ENCODE measurements around the gene PAQR3.

Gene PAQR3

GRCh38 chr4:78951862-78952472 lies 12.7 kb upstream of the PAQR3 start:
- Histone ChIP-seq H3K9ac (ENCODE audit: low read length) (no peak overlapping the region), H3K27me3 (ENCODE audit: control insufficient read depth, insufficient read depth, low read length) (no peaks in the 10 kb centered on the region), H3K4me3 (ENCODE audit: low read length) (no peak overlapping the region), H3K4me1 (ENCODE audit: control insufficient read depth, low read depth, low read length) (no peaks in the 10 kb centered on the region), H3K9me3 (ENCODE audit: control insufficient read depth, low read depth, low read length) (no peaks in the 10 kb centered on the region), H3K36me3 (ENCODE audit: control insufficient read depth, low read depth, low read length) (no peaks in the 10 kb centered on the region), H3K27ac (ENCODE audit: low read length) (no peak overlapping the region)

GRCh38 chr4:78949735-78950134 lies 10.5 kb upstream of the PAQR3 start:
- Histone ChIP-seq H3K36me3 (ENCODE audit: control insufficient read depth, low read depth, low read length) (no peaks in the 10 kb centered on the region), H3K4me3 (ENCODE audit: low read length) (no peak overlapping the region), H3K9me3 (ENCODE audit: control insufficient read depth, low read depth, low read length) (no peaks in the 10 kb centered on the region), H3K27me3 (ENCODE audit: control insufficient read depth, insufficient read depth, low read length) (no peaks in the 10 kb centered on the region), H3K9ac (ENCODE audit: low read length) (no peak overlapping the region), H3K27ac (ENCODE audit: low read length) (no peak overlapping the region), H3K4me1 (ENCODE audit: control insufficient read depth, low read depth, low read length) (no peaks in the 10 kb centered on the region)

GRCh38 chr4:78945651-78946179 lies 6.5 kb upstream of the PAQR3 start:
- Histone ChIP-seq H3K27ac (ENCODE audit: low read length) (no peak overlapping the region), H3K27me3 (ENCODE audit: control insufficient read depth, insufficient read depth, low read length) (peaks cover 9% of the 10 kb centered on the region), H3K9me3 (ENCODE audit: control insufficient read depth, low read depth, low read length) (no peaks in the 10 kb centered on the region), H3K36me3 (ENCODE audit: control insufficient read depth, low read depth, low read length) (no peaks in the 10 kb centered on the region), H3K4me1 (ENCODE audit: control insufficient read depth, low read depth, low read length) (no peaks in the 10 kb centered on the region), H3K4me3 (ENCODE audit: low read length) (no peak overlapping the region), H3K9ac (ENCODE audit: low read length) (no peak overlapping the region)

GRCh38 chr4:78944381-78944780 lies 5.1 kb upstream of the PAQR3 start:
- H3K9me3 ChIP-seq (ENCODE audit: control insufficient read depth, low read depth, low read length): no peaks in the 10 kb centered on the region
- H3K36me3 ChIP-seq (ENCODE audit: control insufficient read depth, low read depth, low read length): no peaks in the 10 kb centered on the region
- no peak overlapping the region for H3K4me3 ChIP-seq (ENCODE audit: low read length)
- H3K9ac ChIP-seq (ENCODE audit: low read length): no peak overlapping the region
- H3K27ac ChIP-seq (ENCODE audit: low read length): no peak overlapping the region
- H3K4me1 ChIP-seq (ENCODE audit: control insufficient read depth, low read depth, low read length): peaks cover 5% of the 10 kb centered on the region
- H3K27me3 ChIP-seq (ENCODE audit: control insufficient read depth, insufficient read depth, low read length): peaks cover 21% of the 10 kb centered on the region

- Histone ChIP-seq H3K4me3 (ENCODE audit: low read length) (no peak overlapping the region), H3K27me3 (ENCODE audit: control insufficient read depth, insufficient read depth, low read length) (peaks cover 27% of the 10 kb centered on the region), H3K27ac (ENCODE audit: low read length) (no peak overlapping the region), H3K4me1 (ENCODE audit: control insufficient read depth, low read depth, low read length) (peaks cover 20% of the 10 kb centered on the region), H3K9ac (ENCODE audit: low read length) (no peak overlapping the region), H3K9me3 (ENCODE audit: control insufficient read depth, low read depth, low read length) (no peaks in the 10 kb centered on the region), H3K36me3 (ENCODE audit: control insufficient read depth, low read depth, low read length) (no peaks in the 10 kb centered on the region)
These were observed 1.5 kb upstream of the PAQR3 start for GRCh38 chr4:78940752-78941151.

- Histone ChIP-seq H3K27ac (ENCODE audit: low read length) (no peak overlapping the region), H3K9ac (ENCODE audit: low read length) (peak overlapping the region; percentile 34), H3K4me3 (ENCODE audit: low read length) (peak overlapping the region; percentile 61), H3K9me3 (ENCODE audit: control insufficient read depth, low read depth, low read length) (no peaks in the 10 kb centered on the region), H3K36me3 (ENCODE audit: control insufficient read depth, low read depth, low read length) (no peaks in the 10 kb centered on the region), H3K4me1 (ENCODE audit: control insufficient read depth, low read depth, low read length) (peaks cover 20% of the 10 kb centered on the region), H3K27me3 (ENCODE audit: control insufficient read depth, insufficient read depth, low read length) (peaks cover 27% of the 10 kb centered on the region)
These were observed 400 bp upstream of the PAQR3 start for GRCh38 chr4:78939667-78940008.

- Histone ChIP-seq H3K4me1 (ENCODE audit: control insufficient read depth, low read depth, low read length) (peaks cover 20% of the 10 kb centered on the region), H3K9me3 (ENCODE audit: control insufficient read depth, low read depth, low read length) (no peaks in the 10 kb centered on the region), H3K36me3 (ENCODE audit: control insufficient read depth, low read depth, low read length) (no peaks in the 10 kb centered on the region), H3K27ac (ENCODE audit: low read length) (no peak overlapping the region), H3K4me3 (ENCODE audit: low read length) (peak overlapping the region; percentile 79), H3K27me3 (ENCODE audit: control insufficient read depth, insufficient read depth, low read length) (peaks cover 27% of the 10 kb centered on the region), H3K9ac (ENCODE audit: low read length) (peak overlapping the region; percentile 63)
These were observed 767 bp downstream of the PAQR3 start for GRCh38 chr4:78938474-78938867.

GRCh38 chr4:78937837-78938236 lies 1.4 kb downstream of the PAQR3 start:
- Histone ChIP-seq H3K9ac (ENCODE audit: low read length) (no peak overlapping the region), H3K9me3 (ENCODE audit: control insufficient read depth, low read depth, low read length) (no peaks in the 10 kb centered on the region), H3K4me3 (ENCODE audit: low read length) (peak overlapping the region; percentile 79), H3K27me3 (ENCODE audit: control insufficient read depth, insufficient read depth, low read length) (peaks cover 27% of the 10 kb centered on the region), H3K4me1 (ENCODE audit: control insufficient read depth, low read depth, low read length) (peaks cover 20% of the 10 kb centered on the region), H3K27ac (ENCODE audit: low read length) (no peak overlapping the region), H3K36me3 (ENCODE audit: control insufficient read depth, low read depth, low read length) (peaks cover 3% of the 10 kb centered on the region)

GRCh38 chr4:78936989-78937388 lies 2.2 kb downstream of the PAQR3 start:
- Histone ChIP-seq H3K9me3 (ENCODE audit: control insufficient read depth, low read depth, low read length) (no peaks in the 10 kb centered on the region), H3K4me3 (ENCODE audit: low read length) (peak overlapping the region; percentile 79), H3K27ac (ENCODE audit: low read length) (no peak overlapping the region), H3K4me1 (ENCODE audit: control insufficient read depth, low read depth, low read length) (peaks cover 20% of the 10 kb centered on the region), H3K9ac (ENCODE audit: low read length) (no peak overlapping the region), H3K36me3 (ENCODE audit: control insufficient read depth, low read depth, low read length) (peaks cover 5% of the 10 kb centered on the region), H3K27me3 (ENCODE audit: control insufficient read depth, insufficient read depth, low read length) (peaks cover 27% of the 10 kb centered on the region)

GRCh38 chr4:78930016-78930629 lies 9.1 kb downstream of the PAQR3 start:
- Histone ChIP-seq H3K36me3 (ENCODE audit: control insufficient read depth, low read depth, low read length) (peaks cover 30% of the 10 kb centered on the region), H3K4me3 (ENCODE audit: low read length) (no peak overlapping the region), H3K9me3 (ENCODE audit: control insufficient read depth, low read depth, low read length) (no peaks in the 10 kb centered on the region), H3K9ac (ENCODE audit: low read length) (no peak overlapping the region), H3K4me1 (ENCODE audit: control insufficient read depth, low read depth, low read length) (no peaks in the 10 kb centered on the region), H3K27ac (ENCODE audit: low read length) (no peak overlapping the region), H3K27me3 (ENCODE audit: control insufficient read depth, insufficient read depth, low read length) (no peaks in the 10 kb centered on the region)

GRCh38 chr4:78928835-78929234 lies 10.4 kb downstream of the PAQR3 start:
- H3K27me3 ChIP-seq (ENCODE audit: control insufficient read depth, insufficient read depth, low read length): no peaks in the 10 kb centered on the region
- H3K36me3 ChIP-seq (ENCODE audit: control insufficient read depth, low read depth, low read length): peaks cover 35% of the 10 kb centered on the region
- H3K9me3 ChIP-seq (ENCODE audit: control insufficient read depth, low read depth, low read length): no peaks in the 10 kb centered on the region
- no peak overlapping the region for H3K27ac ChIP-seq (ENCODE audit: low read length)
- no peak overlapping the region for H3K4me3 ChIP-seq (ENCODE audit: low read length)
- H3K9ac ChIP-seq (ENCODE audit: low read length): no peak overlapping the region
- no peaks in the 10 kb centered on the region for H3K4me1 ChIP-seq (ENCODE audit: control insufficient read depth, low read depth, low read length)

- Histone ChIP-seq H3K36me3 (ENCODE audit: control insufficient read depth, low read depth, low read length) (peaks cover 43% of the 10 kb centered on the region), H3K9ac (ENCODE audit: low read length) (no peak overlapping the region), H3K27me3 (ENCODE audit: control insufficient read depth, insufficient read depth, low read length) (no peaks in the 10 kb centered on the region), H3K27ac (ENCODE audit: low read length) (no peak overlapping the region), H3K4me3 (ENCODE audit: low read length) (no peak overlapping the region), H3K4me1 (ENCODE audit: control insufficient read depth, low read depth, low read length) (no peaks in the 10 kb centered on the region), H3K9me3 (ENCODE audit: control insufficient read depth, low read depth, low read length) (no peaks in the 10 kb centered on the region)
These were observed 12.4 kb downstream of the PAQR3 start for GRCh38 chr4:78926826-78927225.

All from iPS-18a (cell line).